A204.1 (cell line): ENCODE data around the gene DTX4.

Experiments
- FAIRE-seq: peaks from 2 replicates; lab custom pipeline; 2012; peaks lifted over from hg19 to GRCh38; lab: Jason Lieb, UNC

The DTX4 gene

GRCh38 chr11:59173080-59173963, 1.4 kb downstream of the DTX4 start:
- no peak for FAIRE-seq

GRCh38 chr11:59173964-59174663, 2.2 kb downstream of the DTX4 start:
- FAIRE-seq: no peak

- FAIRE-seq: no peak
Measured at GRCh38 chr11:59174664-59175033, 2.7 kb downstream of the DTX4 start.

GRCh38 chr11:59175091-59175501, 3.2 kb downstream of the DTX4 start:
- no peak for FAIRE-seq

GRCh38 chr11:59176330-59176729, 4.4 kb downstream of the DTX4 start:
- no peak for FAIRE-seq

GRCh38 chr11:59178402-59178801, 6.5 kb downstream of the DTX4 start:
- no peak for FAIRE-seq

GRCh38 chr11:59179121-59179520, 7.2 kb downstream of the DTX4 start:
- no peak for FAIRE-seq

GRCh38 chr11:59180168-59180776, 8.3 kb downstream of the DTX4 start:
- no peak for FAIRE-seq

GRCh38 chr11:59180907-59181306, 9.0 kb downstream of the DTX4 start:
- FAIRE-seq: no peak

GRCh38 chr11:59181746-59182456, 10.0 kb downstream of the DTX4 start:
- no peak for FAIRE-seq

- no peak for FAIRE-seq
Measured at GRCh38 chr11:59182457-59183151, 10.7 kb downstream of the DTX4 start.

- no peak for FAIRE-seq
Measured at GRCh38 chr11:59183771-59184170, 11.8 kb downstream of the DTX4 start.

GRCh38 chr11:59184691-59185339, 12.9 kb downstream of the DTX4 start:
- no peak for FAIRE-seq

- FAIRE-seq: no peak
Measured at GRCh38 chr11:59185386-59185945, 13.5 kb downstream of the DTX4 start.

GRCh38 chr11:59186130-59186594, 14.2 kb downstream of the DTX4 start:
- no peak for FAIRE-seq

GRCh38 chr11:59187035-59187434, 15.1 kb downstream of the DTX4 start:
- no peak for FAIRE-seq

- FAIRE-seq: no peak
Measured at GRCh38 chr11:59187587-59187986, 15.7 kb downstream of the DTX4 start.

GRCh38 chr11:59188954-59189353, 17.0 kb downstream of the DTX4 start:
- no peak for FAIRE-seq

GRCh38 chr11:59189986-59190385, 18.1 kb downstream of the DTX4 start:
- no peak for FAIRE-seq

- FAIRE-seq: no peak
Measured at GRCh38 chr11:59191095-59191494, 19.2 kb downstream of the DTX4 start.

- FAIRE-seq: no peak
Measured at GRCh38 chr11:59191890-59192289, 20.0 kb downstream of the DTX4 start.
